ENCODE results near the gene CREB5. TPM values are rescaled to one million over a fixed set of nuclear protein-coding genes. Genes with fewer than 3 reads are reported as not detected.

The CREB5 gene
- total RNA-seq, 5 donors from 2014 or later (not counting 1 experiment from before 2014, with no cell fraction given) = 0.03 to 0.58 (median 0.23) TPM

GRCh38 chr7:28505014-28505413 is 92.7 kb downstream of the CREB5 start:
- no peak for ATAC-seq (replicated peaks in 1 of 4)
- Histone ChIP-seq H3K27me3 (replicated peaks in 1 of 2; ENCODE audit: control insufficient read depth in 2 of 2, extremely low read depth in 1 of 2, insufficient read depth in 2 of 2, low read length in 1 of 2) (peaks cover 0 to 10% of the 10 kb centered on the region in 2 experiments), H3K4me1 (ENCODE audit: control insufficient read depth in 1 of 2, extremely low read depth in 1 of 2, insufficient read depth in 2 of 2, low read length in 2 of 2) (no peaks in the 10 kb centered on the region), H3K36me3 (ENCODE audit: control insufficient read depth in 2 of 2, extremely low read depth in 1 of 2, insufficient read depth in 1 of 2, low read length in 1 of 2) (no peaks in the 10 kb centered on the region), H3K9me3 (no peaks in the 10 kb centered on the region), H3K4me3 (ENCODE audit: control insufficient read depth in 1 of 2, extremely low read depth in 1 of 2, low read length in 1 of 2) (no peak overlapping the region), H3K27ac (ENCODE audit: low read length) (no peak overlapping the region)
- no peak overlapping the region for H3K4me3 Mint-ChIP-seq
- CTCF ChIA-PET = no interaction called here
- no peaks in the 10 kb centered on the region for H3K4me1 Mint-ChIP-seq
- peaks cover 5 to 6% of the 10 kb centered on the region in 2 donors for H3K27me3 Mint-ChIP-seq
- no peak overlapping the region for H3K27ac Mint-ChIP-seq
- 74% methylated on average over 5 of the region's 6 CpGs for WGBS (ENCODE audit: insufficient coverage)
- DNase-seq = no peak
- H3K9me3 Mint-ChIP-seq = no peaks in the 10 kb centered on the region
- POLR2A ChIA-PET = no interaction called here
- H3K36me3 Mint-ChIP-seq = no peaks in the 10 kb centered on the region

GRCh38 chr7:28505867-28506266 is 93.5 kb downstream of the CREB5 start:
- peaks cover 0 to 10% of the 10 kb centered on the region in 2 experiments for H3K27me3 ChIP-seq (replicated peaks in 1 of 2; ENCODE audit: control insufficient read depth in 2 of 2, extremely low read depth in 1 of 2, insufficient read depth in 2 of 2, low read length in 1 of 2)
- H3K27ac ChIP-seq (ENCODE audit: low read length) = no peak overlapping the region
- no peak overlapping the region for H3K4me3 ChIP-seq (ENCODE audit: control insufficient read depth in 1 of 2, extremely low read depth in 1 of 2, low read length in 1 of 2)
- Mint-ChIP-seq H3K4me1 (no peaks in the 10 kb centered on the region), H3K36me3 (no peaks in the 10 kb centered on the region), H3K4me3 (no peak overlapping the region), H3K27ac (no peak overlapping the region), H3K9me3 (no peaks in the 10 kb centered on the region), H3K27me3 (peaks cover 8 to 9% of the 10 kb centered on the region in 2 donors)
- no peaks in the 10 kb centered on the region for H3K36me3 ChIP-seq (ENCODE audit: control insufficient read depth in 2 of 2, extremely low read depth in 1 of 2, insufficient read depth in 1 of 2, low read length in 1 of 2)
- ATAC-seq (replicated peaks in 1 of 4) (no peak), DNase-seq (no peak)
- 60% methylated on average over 1 of the region's 3 CpGs for WGBS (ENCODE audit: insufficient coverage)
- no peaks in the 10 kb centered on the region for H3K4me1 ChIP-seq (ENCODE audit: control insufficient read depth in 1 of 2, extremely low read depth in 1 of 2, insufficient read depth in 2 of 2, low read length in 2 of 2)
- CTCF ChIA-PET = no interaction called here
- no peaks in the 10 kb centered on the region for H3K9me3 ChIP-seq
- POLR2A ChIA-PET = no interaction called here

GRCh38 chr7:28507525-28508282 is 95.4 kb downstream of the CREB5 start:
- Histone ChIP-seq H3K4me3 (ENCODE audit: control insufficient read depth in 1 of 2, extremely low read depth in 1 of 2, low read length in 1 of 2) (no peak overlapping the region), H3K4me1 (ENCODE audit: control insufficient read depth in 1 of 2, extremely low read depth in 1 of 2, insufficient read depth in 2 of 2, low read length in 2 of 2) (no peaks in the 10 kb centered on the region), H3K36me3 (ENCODE audit: control insufficient read depth in 2 of 2, extremely low read depth in 1 of 2, insufficient read depth in 1 of 2, low read length in 1 of 2) (no peaks in the 10 kb centered on the region), H3K27ac (ENCODE audit: low read length) (no peak overlapping the region), H3K27me3 (replicated peaks in 1 of 2; ENCODE audit: control insufficient read depth in 2 of 2, extremely low read depth in 1 of 2, insufficient read depth in 2 of 2, low read length in 1 of 2) (peaks cover 0 to 16% of the 10 kb centered on the region in 2 experiments), H3K9me3 (no peaks in the 10 kb centered on the region)
- H3K27ac Mint-ChIP-seq = no peak overlapping the region
- 64% methylated on average over 9 of the region's 11 CpGs for WGBS (ENCODE audit: insufficient coverage)
- H3K4me1 Mint-ChIP-seq = no peaks in the 10 kb centered on the region
- H3K4me3 Mint-ChIP-seq = no peak overlapping the region
- H3K27me3 Mint-ChIP-seq = peaks cover 16% of the 10 kb centered on the region in 2 donors
- no peak for DNase-seq
- ChIA-PET CTCF (no interaction called here), POLR2A (no interaction called here)
- no peak for ATAC-seq (replicated peaks in 1 of 4)
- H3K9me3 Mint-ChIP-seq = no peaks in the 10 kb centered on the region
- no peaks in the 10 kb centered on the region for H3K36me3 Mint-ChIP-seq

GRCh38 chr7:28509251-28510025 is 97.1 kb downstream of the CREB5 start:
- H3K9me3 Mint-ChIP-seq = no peaks in the 10 kb centered on the region
- peaks cover 0 to 12% of the 10 kb centered on the region in 2 experiments for H3K27me3 ChIP-seq (replicated peaks in 1 of 2; ENCODE audit: control insufficient read depth in 2 of 2, extremely low read depth in 1 of 2, insufficient read depth in 2 of 2, low read length in 1 of 2)
- H3K27ac Mint-ChIP-seq = no peak overlapping the region
- no peaks in the 10 kb centered on the region for H3K4me1 Mint-ChIP-seq
- no peak overlapping the region for H3K4me3 ChIP-seq (ENCODE audit: control insufficient read depth in 1 of 2, extremely low read depth in 1 of 2, low read length in 1 of 2)
- H3K27ac ChIP-seq (ENCODE audit: low read length) = no peak overlapping the region
- 54% methylated on average over 5 of the region's 12 CpGs for WGBS (ENCODE audit: insufficient coverage)
- H3K4me3 Mint-ChIP-seq = no peak overlapping the region
- DNase-seq = no peak
- no peaks in the 10 kb centered on the region for H3K36me3 ChIP-seq (ENCODE audit: control insufficient read depth in 2 of 2, extremely low read depth in 1 of 2, insufficient read depth in 1 of 2, low read length in 1 of 2)
- peaks cover 16 to 19% of the 10 kb centered on the region in 2 donors for H3K27me3 Mint-ChIP-seq
- H3K4me1 ChIP-seq (ENCODE audit: control insufficient read depth in 1 of 2, extremely low read depth in 1 of 2, insufficient read depth in 2 of 2, low read length in 2 of 2) = no peaks in the 10 kb centered on the region
- ChIA-PET CTCF (no interaction called here), POLR2A (no interaction called here)
- no peak for ATAC-seq (replicated peaks in 1 of 4)
- no peaks in the 10 kb centered on the region for H3K36me3 Mint-ChIP-seq
- H3K9me3 ChIP-seq = no peaks in the 10 kb centered on the region

GRCh38 chr7:28510026-28510369 is 97.7 kb downstream of the CREB5 start:
- no peaks in the 10 kb centered on the region for H3K4me1 Mint-ChIP-seq
- no peaks in the 10 kb centered on the region for H3K9me3 Mint-ChIP-seq
- ChIA-PET POLR2A (no interaction called here), CTCF (no interaction called here)
- peaks cover 16 to 19% of the 10 kb centered on the region in 2 donors for H3K27me3 Mint-ChIP-seq
- no CpG with 5 or more reads among the region's 2 CpGs for WGBS (ENCODE audit: insufficient coverage)
- Histone ChIP-seq H3K27me3 (replicated peaks in 1 of 2; ENCODE audit: control insufficient read depth in 2 of 2, extremely low read depth in 1 of 2, insufficient read depth in 2 of 2, low read length in 1 of 2) (peaks cover 0 to 12% of the 10 kb centered on the region in 2 experiments), H3K4me1 (ENCODE audit: control insufficient read depth in 1 of 2, extremely low read depth in 1 of 2, insufficient read depth in 2 of 2, low read length in 2 of 2) (no peaks in the 10 kb centered on the region), H3K9me3 (no peaks in the 10 kb centered on the region), H3K27ac (ENCODE audit: low read length) (no peak overlapping the region), H3K36me3 (ENCODE audit: control insufficient read depth in 2 of 2, extremely low read depth in 1 of 2, insufficient read depth in 1 of 2, low read length in 1 of 2) (no peaks in the 10 kb centered on the region), H3K4me3 (ENCODE audit: control insufficient read depth in 1 of 2, extremely low read depth in 1 of 2, low read length in 1 of 2) (no peak overlapping the region)
- H3K36me3 Mint-ChIP-seq = no peaks in the 10 kb centered on the region
- DNase-seq (no peak), ATAC-seq (replicated peaks in 1 of 4) (no peak)
- H3K27ac Mint-ChIP-seq = no peak overlapping the region
- no peak overlapping the region for H3K4me3 Mint-ChIP-seq

- Histone ChIP-seq H3K27me3 (replicated peaks in 1 of 2; ENCODE audit: control insufficient read depth in 2 of 2, extremely low read depth in 1 of 2, insufficient read depth in 2 of 2, low read length in 1 of 2) (peaks cover 0 to 10% of the 10 kb centered on the region in 2 experiments), H3K36me3 (ENCODE audit: control insufficient read depth in 2 of 2, extremely low read depth in 1 of 2, insufficient read depth in 1 of 2, low read length in 1 of 2) (no peaks in the 10 kb centered on the region), H3K4me3 (ENCODE audit: control insufficient read depth in 1 of 2, extremely low read depth in 1 of 2, low read length in 1 of 2) (no peak overlapping the region), H3K27ac (ENCODE audit: low read length) (no peak overlapping the region), H3K9me3 (no peaks in the 10 kb centered on the region), H3K4me1 (ENCODE audit: control insufficient read depth in 1 of 2, extremely low read depth in 1 of 2, insufficient read depth in 2 of 2, low read length in 2 of 2) (no peaks in the 10 kb centered on the region)
- no peak for DNase-seq
- Mint-ChIP-seq H3K27me3 (peaks cover 11 to 19% of the 10 kb centered on the region in 2 donors), H3K9me3 (no peaks in the 10 kb centered on the region), H3K36me3 (no peaks in the 10 kb centered on the region), H3K4me3 (no peak overlapping the region), H3K27ac (no peak overlapping the region), H3K4me1 (no peaks in the 10 kb centered on the region)
- ATAC-seq (replicated peaks in 1 of 4) = no peak
- WGBS (ENCODE audit: insufficient coverage) = 90% methylated on average over 2 of the region's 9 CpGs
- CTCF ChIA-PET = no interaction called here
- POLR2A ChIA-PET = no interaction called here
Measured at GRCh38 chr7:28512668-28513440, 100.5 kb downstream of the CREB5 start.

All from T-cell (primary cell).